Mucosa of gallbladder (tissue), 1 donor: ENCODE results near the gene E4F1. TPM values are rescaled to one million over a fixed set of nuclear protein-coding genes. Genes with fewer than 3 reads are reported as not detected.

Experiments
- DNase-seq: peaks from one replicate; pipeline ENCODE4 v3.0.0-alpha.2; 2020; ENCODE audit warnings: low spot score
- total RNA-seq: library from RNA; stranded (reverse); gene quantifications from one replicate; pipeline ENCODE4 v1.2.1, GENCODE V29; 2021
- donor health status: DM: no; HTN: no; CAD: no.

Gene E4F1, protein sequence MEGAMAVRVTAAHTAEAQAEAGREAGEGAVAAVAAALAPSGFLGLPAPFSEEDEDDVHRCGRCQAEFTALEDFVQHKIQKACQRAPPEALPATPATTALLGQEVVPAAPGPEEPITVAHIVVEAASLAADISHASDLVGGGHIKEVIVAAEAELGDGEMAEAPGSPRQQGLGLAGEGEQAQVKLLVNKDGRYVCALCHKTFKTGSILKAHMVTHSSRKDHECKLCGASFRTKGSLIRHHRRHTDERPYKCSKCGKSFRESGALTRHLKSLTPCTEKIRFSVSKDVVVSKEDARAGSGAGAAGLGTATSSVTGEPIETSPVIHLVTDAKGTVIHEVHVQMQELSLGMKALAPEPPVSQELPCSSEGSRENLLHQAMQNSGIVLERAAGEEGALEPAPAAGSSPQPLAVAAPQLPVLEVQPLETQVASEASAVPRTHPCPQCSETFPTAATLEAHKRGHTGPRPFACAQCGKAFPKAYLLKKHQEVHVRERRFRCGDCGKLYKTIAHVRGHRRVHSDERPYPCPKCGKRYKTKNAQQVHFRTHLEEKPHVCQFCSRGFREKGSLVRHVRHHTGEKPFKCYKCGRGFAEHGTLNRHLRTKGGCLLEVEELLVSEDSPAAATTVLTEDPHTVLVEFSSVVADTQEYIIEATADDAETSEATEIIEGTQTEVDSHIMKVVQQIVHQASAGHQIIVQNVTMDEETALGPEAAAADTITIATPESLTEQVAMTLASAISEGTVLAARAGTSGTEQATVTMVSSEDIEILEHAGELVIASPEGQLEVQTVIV
- 33.3 TPM for total RNA-seq

- peak; percentile 99 for DNase-seq
Observed at GRCh38 chr16:2223221-2223941, at the start of gene E4F1. Gene E4F1, plus strand, starts transcription at chr16:2223591. Its CDS starts 23 bp downstream, at chr16:2223614.

GRCh38 chr16:2173916-2174315 lies 49.5 kb upstream of the E4F1 start:
- no peak for DNase-seq

GRCh38 chr16:2174396-2175131 lies 48.8 kb upstream of the E4F1 start:
- DNase-seq = no peak

GRCh38 chr16:2175454-2175853 lies 47.9 kb upstream of the E4F1 start:
- no peak for DNase-seq

DNA sequence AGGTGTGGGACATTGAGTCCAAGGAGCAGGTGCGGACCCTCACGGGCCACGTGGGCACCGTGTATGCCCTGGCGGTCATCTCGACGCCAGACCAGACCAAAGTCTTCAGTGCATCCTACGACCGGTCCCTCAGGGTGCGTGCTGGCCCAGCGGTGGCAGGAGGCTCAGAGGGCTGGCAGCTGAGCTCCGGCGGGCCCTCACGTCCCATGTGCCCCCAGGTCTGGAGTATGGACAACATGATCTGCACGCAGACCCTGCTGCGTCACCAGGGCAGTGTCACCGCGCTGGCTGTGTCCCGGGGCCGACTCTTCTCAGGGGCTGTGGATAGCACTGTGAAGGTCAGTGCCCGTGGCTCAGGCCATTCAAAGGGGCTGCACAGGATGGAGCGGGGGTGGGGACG lies 47.3 kb upstream of the E4F1 start:
- DNase-seq = no peak

DNA sequence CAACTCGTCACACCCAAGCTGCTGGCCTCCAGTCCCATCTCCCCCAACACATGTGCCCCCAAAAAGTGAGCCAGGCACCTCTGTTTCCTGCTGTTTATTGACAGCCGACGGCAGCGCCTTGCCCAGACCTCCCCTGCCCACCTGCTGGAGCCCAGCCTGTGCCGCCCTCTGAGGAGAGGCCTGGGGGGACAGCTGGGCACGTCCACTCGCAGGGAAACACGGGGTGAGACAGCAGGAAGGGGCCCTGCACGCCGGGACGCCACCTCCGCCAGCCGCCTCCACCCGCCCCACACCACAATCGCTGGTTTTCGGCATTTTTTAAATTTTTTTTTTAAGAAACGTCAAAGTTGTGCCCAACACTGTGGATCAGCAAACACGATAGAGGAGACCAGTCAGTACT lies 46.3 kb upstream of the E4F1 start:
- no peak for DNase-seq

DNA sequence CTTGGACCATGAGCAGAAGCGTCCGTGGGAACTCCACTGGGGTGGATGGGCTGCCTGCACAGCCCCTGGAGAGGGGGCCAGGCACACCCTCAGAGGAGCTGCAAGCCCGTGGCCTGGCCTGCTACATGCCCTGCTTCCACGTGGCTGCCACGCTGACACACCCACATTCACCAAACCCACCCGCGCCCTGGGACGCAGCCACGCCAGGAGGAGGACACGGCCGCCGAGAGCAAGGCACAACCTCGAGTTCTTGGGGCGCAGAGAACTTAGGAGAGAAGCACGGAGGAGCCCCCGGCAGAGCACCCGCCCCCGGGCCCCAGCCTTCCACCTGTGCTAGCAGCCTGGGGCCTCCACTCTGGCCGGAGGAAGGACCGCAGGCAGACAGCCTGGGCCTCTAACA lies 45.8 kb upstream of the E4F1 start:
- no peak for DNase-seq

- DNase-seq = no peak
Observed at GRCh38 chr16:2178321-2179106, 44.9 kb upstream of the E4F1 start.

DNA sequence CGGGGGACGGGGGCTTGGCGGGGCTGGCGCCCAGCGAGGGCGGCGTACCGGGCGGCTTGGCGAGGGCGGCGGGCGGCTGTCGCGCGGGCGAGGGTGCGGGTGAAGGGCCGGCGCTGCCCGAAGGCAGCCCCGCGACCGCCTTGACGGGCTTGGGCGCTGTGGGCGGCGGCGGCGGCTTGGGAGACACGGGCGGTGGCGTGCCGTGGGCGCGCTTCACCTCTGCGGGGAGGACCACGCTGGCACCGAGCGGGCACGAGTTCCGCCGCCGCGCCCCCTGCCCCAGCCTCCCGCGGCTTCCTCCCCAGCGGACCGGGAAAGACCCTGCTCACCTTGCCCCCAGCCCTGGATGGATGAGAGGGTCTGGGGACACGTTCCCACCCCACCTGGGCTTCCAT lies 44.3 kb upstream of the E4F1 start:
- DNase-seq = no peak

- no peak for DNase-seq
Observed at GRCh38 chr16:2179576-2179975, 43.8 kb upstream of the E4F1 start.

GRCh38 chr16:2180461-2180860 lies 42.9 kb upstream of the E4F1 start:
- DNase-seq = no peak

GRCh38 chr16:2180962-2181923 lies 42.1 kb upstream of the E4F1 start:
- no peak for DNase-seq

DNA sequence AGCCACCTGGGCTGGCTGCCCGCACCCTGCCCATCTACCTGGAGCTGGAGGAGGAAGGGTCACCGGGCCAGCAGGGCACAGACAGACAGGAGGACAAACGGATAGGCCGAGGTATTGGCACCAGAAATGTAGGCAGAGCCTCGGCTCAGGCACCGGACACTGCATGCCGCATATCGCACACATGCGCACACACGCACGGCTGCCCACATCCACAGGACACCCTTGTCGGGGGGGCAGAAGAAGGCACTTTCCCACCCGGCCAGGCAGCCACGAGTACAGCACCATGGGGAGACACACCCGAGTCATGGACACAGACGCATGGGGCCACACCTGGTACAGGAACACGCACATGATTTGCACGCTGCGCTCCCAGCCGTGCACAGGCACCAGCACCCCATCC lies 41.4 kb upstream of the E4F1 start:
- no peak for DNase-seq

DNA sequence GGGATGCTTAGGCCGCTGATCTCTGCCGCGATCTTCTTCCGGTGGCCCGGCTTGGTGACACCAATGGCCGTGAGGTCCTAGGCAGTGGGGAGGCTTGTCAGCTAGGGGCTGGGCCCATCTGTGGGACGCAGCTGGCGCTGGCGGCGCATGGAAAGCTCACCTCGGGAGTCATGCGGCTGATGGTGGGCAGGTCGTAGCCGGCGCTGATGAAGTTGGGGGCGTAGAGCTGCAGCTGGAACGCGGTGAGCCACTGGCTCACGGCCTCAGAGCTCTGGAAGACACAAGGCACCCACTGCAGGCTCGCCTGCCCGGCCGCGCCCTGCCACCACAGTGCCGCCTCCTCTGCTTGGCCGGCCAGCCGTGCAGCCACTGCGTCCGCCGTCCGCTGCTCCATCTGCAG lies 39.7 kb upstream of the E4F1 start:
- no peak for DNase-seq

GRCh38 chr16:2184346-2184745 lies 39.0 kb upstream of the E4F1 start:
- no peak for DNase-seq

GRCh38 chr16:2184962-2185361 lies 38.4 kb upstream of the E4F1 start:
- no peak for DNase-seq

DNA sequence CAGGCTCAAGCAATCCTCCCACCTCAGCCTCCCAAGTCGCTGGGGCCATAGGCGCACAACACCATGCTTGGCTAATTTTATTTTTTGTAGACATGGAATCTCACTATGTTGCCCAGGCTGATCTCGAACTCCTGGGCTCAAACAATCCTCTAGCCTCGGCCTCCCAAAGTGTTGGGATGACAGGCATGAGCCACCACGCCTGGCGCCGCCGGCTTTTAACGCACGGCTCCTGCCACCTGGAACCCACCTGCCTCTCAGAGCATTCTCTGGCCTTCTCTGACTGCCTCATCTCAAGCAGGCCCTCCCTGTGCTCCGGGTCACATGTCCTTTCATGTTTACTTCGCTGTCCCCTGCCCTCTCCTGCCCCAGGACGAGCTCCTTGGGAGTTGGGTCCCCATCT lies 37.3 kb upstream of the E4F1 start:
- DNase-seq = no peak

DNA sequence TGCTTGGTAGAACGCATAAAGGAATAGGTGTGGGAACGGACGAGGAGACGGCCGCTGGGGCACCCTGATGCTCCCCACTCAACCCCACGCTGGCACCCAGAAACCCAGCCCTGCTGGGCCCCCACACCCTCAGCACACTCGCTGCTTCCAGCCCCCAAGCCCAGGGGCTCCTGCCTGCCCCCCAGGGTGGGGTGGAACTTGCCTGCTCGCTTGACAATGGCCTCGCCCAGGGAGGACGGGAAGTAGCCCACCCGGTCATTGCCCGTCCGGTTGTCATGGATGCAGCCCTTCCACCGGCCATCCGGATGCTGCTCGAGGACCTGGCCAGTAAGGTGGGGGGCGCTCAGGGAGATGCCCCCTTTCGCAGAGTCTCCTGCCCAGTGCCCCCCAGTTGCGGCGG lies 36.9 kb upstream of the E4F1 start:
- no peak for DNase-seq

GRCh38 chr16:2187212-2187611 lies 36.2 kb upstream of the E4F1 start:
- DNase-seq = no peak

DNA sequence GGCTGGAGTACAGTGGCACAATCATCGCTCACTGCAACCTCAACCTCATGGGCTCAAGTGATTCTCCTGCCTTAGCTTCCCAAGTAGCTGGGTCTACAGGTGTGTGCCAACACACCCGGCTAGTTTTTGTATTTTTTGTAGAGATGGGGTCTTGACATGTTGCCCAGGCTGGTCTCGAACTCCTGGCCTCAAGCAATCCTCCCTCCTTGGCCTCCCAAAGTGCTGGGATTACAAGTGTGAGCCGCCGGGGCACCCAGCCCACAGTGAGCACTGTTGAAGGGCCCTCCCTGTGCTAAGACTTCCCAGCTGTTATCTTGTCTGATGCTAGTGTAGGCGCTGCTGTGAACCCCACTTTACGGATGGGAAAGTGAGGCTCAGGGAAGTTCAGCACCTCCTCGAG lies 35.0 kb upstream of the E4F1 start:
- DNase-seq = no peak
